KOPT-K1 (cell line): ENCODE measurements around the gene BTG2.

Experiments used
- H3K27ac ChIP-seq: fragments of 200-600 bp; sonication (generic); 2 replicates; pipeline ENCODE4 v1.5.1; 2016; ENCODE audit warnings: antibody characterized with exemption, mild to moderate bottlenecking, low read depth, low read length; ENCODE audit not compliant: poor library complexity, severe bottlenecking
- H3K36me3 ChIP-seq: fragments of 200-600 bp; sonication (generic); 2 replicates; pipeline ENCODE4 v1.5.1; 2017; ENCODE audit warnings: antibody characterized with exemption, mild to moderate bottlenecking, low read length, moderate library complexity; ENCODE audit not compliant: insufficient read depth
- H3K9me3 ChIP-seq: fragments of 200-600 bp; sonication (generic); 2 replicates; pipeline ENCODE4 v1.5.1; 2017; ENCODE audit warnings: antibody characterized with exemption, low read length, mild to moderate bottlenecking; ENCODE audit not compliant: insufficient read depth, poor library complexity, severe bottlenecking

The BTG2 gene

GRCh38 chr1:203351037-203351625 is 45.8 kb downstream of the BTG2 start, which contains the start of gene FMOD:
Gene FMOD (minus strand): TSS chr1:203351122. CDS start chr1:203348270, 2,852 bp downstream.
- no peaks in the 10 kb centered on the region for H3K36me3 ChIP-seq
- H3K27ac ChIP-seq, result no peak within 1 kb of the TSS
- no peaks in the 10 kb centered on the region for H3K9me3 ChIP-seq

- Histone ChIP-seq H3K9me3 (no peaks in the 10 kb centered on the region), H3K27ac (no peak overlapping the region), H3K36me3 (no peaks in the 10 kb centered on the region)
Observed at GRCh38 chr1:203353486-203353885, 48.2 kb downstream of the BTG2 start.

- no peak overlapping the region for H3K27ac ChIP-seq
- no peaks in the 10 kb centered on the region for H3K36me3 ChIP-seq
Observed at GRCh38 chr1:203354246-203354645, 48.9 kb downstream of the BTG2 start.

GRCh38 chr1:203359010-203359571 is 53.8 kb downstream of the BTG2 start:
- Histone ChIP-seq H3K9me3 (no peaks in the 10 kb centered on the region), H3K27ac (no peak overlapping the region), H3K36me3 (no peaks in the 10 kb centered on the region)

More at GRCh38 chr1:203354246-203354645, 48.9 kb downstream of the BTG2 start:
- no peaks in the 10 kb centered on the region for H3K9me3 ChIP-seq
